ENCODE data around the gene EPHA3.

Gene EPHA3

GRCh38 chr3:89372456-89372855 lies 265.0 kb downstream of the EPHA3 start:
- no peak for DNase-seq

- DNase-seq = no peak
Measured at GRCh38 chr3:89373434-89373833, 266.0 kb downstream of the EPHA3 start.

GRCh38 chr3:89375451-89375850 lies 268.0 kb downstream of the EPHA3 start:
- DNase-seq = no peak

GRCh38 chr3:89380016-89380415 lies 272.6 kb downstream of the EPHA3 start:
- DNase-seq = no peak

GRCh38 chr3:89392991-89393390 lies 285.6 kb downstream of the EPHA3 start:
- no peak for DNase-seq

GRCh38 chr3:89395456-89395855 lies 288.0 kb downstream of the EPHA3 start:
- DNase-seq = no peak

GRCh38 chr3:89395996-89396395 lies 288.6 kb downstream of the EPHA3 start:
- no peak for DNase-seq

- no peak for DNase-seq
Measured at GRCh38 chr3:89402051-89402450, 294.6 kb downstream of the EPHA3 start.

GRCh38 chr3:89405176-89405575 lies 297.8 kb downstream of the EPHA3 start:
- no peak for DNase-seq

- DNase-seq = no peak
Measured at GRCh38 chr3:89405593-89405992, 298.2 kb downstream of the EPHA3 start.

- DNase-seq = no peak
Measured at GRCh38 chr3:89411201-89411600, 303.8 kb downstream of the EPHA3 start.

GRCh38 chr3:89414270-89414669 lies 306.8 kb downstream of the EPHA3 start:
- DNase-seq = no peak

GRCh38 chr3:89419647-89420241 lies 312.3 kb downstream of the EPHA3 start:
- no peak for DNase-seq

- DNase-seq = no peak
Measured at GRCh38 chr3:89426060-89426459, 318.6 kb downstream of the EPHA3 start.

GRCh38 chr3:89434621-89435380 lies 327.4 kb downstream of the EPHA3 start:
- no peak for DNase-seq

GRCh38 chr3:89436846-89437245 lies 329.4 kb downstream of the EPHA3 start:
- DNase-seq = no peak

- no peak for DNase-seq
Measured at GRCh38 chr3:89440386-89440785, 333.0 kb downstream of the EPHA3 start.

- DNase-seq = no peak
Measured at GRCh38 chr3:89441141-89441540, 333.7 kb downstream of the EPHA3 start.

GRCh38 chr3:89446593-89446992 lies 339.2 kb downstream of the EPHA3 start:
- DNase-seq = no peak

GRCh38 chr3:89447243-89447642 lies 339.8 kb downstream of the EPHA3 start:
- no peak for DNase-seq

- no peak for DNase-seq
Measured at GRCh38 chr3:89449086-89449485, 341.7 kb downstream of the EPHA3 start.

- no peak for DNase-seq
Measured at GRCh38 chr3:89452066-89452465, 344.6 kb downstream of the EPHA3 start.

GRCh38 chr3:89455240-89455639 lies 347.8 kb downstream of the EPHA3 start:
- no peak for DNase-seq

- no peak for DNase-seq
Measured at GRCh38 chr3:89467898-89468363, 360.5 kb downstream of the EPHA3 start.

GRCh38 chr3:89472101-89472500 lies 364.7 kb downstream of the EPHA3 start:
- no peak for DNase-seq
